CD1c-positive myeloid dendritic cell (primary cell): ENCODE data around the gene SLC44A2.

ENCODE experiments used
- DNase-seq: peaks from one replicate; pipeline ENCODE4 v3.0.0-alpha.2; 2016; ENCODE audit errors: extremely low spot score

SLC44A2 gene

GRCh38 chr19:10625003-10625761 lies at the start of gene SLC44A2:
SLC44A2 (plus strand) TSS chr19:10625553; CDS start chr19:10625634, 81 bp downstream.
- DNase-seq = no peak

- DNase-seq = no peak
Observed at GRCh38 chr19:10577951-10578350, 47.4 kb upstream of the SLC44A2 start.

DNA sequence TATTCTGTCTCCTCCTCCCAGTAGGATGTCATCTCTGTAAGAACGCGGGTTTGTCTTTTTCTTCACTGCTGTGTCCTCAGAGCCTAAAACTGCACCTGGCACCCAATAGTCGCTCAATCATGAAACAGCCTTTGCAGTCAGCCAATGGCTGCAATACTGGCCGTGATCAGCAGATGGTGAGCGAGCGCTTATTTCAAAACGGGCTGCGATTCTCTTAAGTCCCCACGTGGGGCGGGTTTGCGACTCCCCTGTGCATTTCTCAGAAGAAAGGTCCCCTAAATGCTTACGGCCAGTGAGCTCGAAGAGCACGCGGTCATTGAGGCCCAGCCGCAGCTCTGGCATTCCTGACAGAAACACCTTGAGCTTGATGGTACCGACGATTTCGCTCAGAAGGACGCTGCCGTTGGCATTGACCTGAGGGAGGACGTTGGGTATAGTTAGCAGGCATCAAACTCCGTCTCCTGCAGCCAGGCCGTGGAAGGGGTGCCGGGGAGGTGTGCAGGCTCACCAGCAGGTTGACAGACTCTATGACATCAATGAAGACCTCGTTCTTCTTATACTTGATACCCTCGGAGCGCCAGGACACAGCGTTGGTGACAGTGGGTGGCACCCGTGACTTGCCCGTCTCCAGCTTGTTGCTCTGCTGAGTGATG lies 44.2 kb upstream of the SLC44A2 start:
- peak; percentile 96 for DNase-seq

DNA sequence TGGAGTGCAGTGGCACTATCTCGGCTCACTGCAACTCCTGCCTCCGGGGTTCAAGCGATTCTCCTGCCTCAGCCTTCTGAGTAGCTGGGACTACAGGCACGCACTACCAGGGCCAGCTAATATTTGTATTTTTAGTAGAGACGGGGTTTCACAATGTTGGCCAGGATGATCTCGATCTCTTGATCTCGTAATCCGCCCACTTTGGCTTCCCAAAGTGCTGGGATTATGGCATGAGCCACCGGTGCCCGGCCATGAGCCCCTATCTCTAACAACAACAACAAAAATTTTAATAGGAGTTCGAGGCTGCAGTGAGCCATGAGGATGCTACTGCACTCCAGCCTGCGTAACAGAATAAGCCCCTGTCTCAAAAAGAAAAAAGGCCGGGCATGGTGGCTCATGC lies 43.3 kb upstream of the SLC44A2 start:
- no peak for DNase-seq

GRCh38 chr19:10583036-10583776 lies 42.1 kb upstream of the SLC44A2 start:
- no peak for DNase-seq

DNA sequence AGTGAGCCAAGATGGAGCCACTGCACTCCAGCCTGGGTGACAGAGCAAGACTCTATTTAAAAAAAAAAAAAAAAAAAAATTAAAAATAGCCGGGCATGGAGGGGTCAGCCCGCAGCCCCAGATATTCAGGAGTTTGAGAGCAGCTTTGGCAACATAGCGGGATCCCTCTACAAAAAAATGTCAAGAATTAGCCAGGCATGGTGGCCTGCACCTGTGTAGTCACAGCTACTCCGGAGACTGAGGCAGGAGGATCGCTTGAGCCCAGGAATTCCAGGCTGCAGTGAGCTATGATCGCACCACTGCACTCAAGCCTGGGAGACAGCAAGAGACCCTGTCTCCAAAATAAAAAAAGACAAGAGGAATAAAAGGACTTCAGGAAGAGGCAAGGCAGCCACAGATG lies 39.0 kb upstream of the SLC44A2 start:
- no peak for DNase-seq

DNA sequence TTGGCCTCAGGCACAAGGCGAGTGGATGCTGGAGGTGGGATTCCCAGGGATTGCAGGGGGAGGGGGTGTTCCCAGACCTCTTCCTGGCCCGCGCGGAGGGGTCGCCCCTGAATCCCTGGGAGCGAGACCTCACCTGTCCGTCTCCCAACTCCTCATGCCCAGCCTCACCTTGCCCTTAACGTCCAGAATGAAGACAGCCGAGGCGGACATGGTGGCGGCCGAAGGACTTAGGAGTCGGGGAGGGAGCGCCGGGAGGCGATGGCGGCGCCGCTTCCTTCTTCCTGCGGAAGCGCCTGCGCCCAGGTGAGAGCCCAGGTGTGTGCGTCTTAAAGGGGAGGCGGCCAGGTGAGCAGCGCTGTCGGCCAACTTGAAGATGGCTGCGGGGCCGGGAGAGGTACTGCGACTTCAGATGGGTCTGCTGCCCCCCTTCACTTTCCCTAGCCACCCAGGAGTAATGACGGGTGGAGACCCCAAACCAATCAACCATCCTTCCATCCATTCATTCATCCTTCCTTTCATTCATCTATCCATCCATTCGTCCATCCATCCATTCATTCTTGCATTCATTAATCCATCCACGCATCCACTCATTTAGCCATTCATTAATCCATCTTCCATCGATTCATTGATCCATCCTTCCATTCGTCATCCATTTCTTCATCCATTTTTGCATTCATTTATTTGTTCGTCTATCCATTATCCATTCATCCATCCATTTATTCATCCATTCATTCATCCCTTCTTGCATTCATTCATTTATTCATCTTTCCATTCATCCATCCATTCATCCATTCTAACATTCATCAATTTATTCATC lies 38.1 kb upstream of the SLC44A2 start, which contains the start of gene AP1M2:
Gene AP1M2, minus strand, starts transcription at position 291 of the 817 bp plus-strand sequence. Its CDS starts 81 bp downstream, at position 210.
- DNase-seq = no peak

DNA sequence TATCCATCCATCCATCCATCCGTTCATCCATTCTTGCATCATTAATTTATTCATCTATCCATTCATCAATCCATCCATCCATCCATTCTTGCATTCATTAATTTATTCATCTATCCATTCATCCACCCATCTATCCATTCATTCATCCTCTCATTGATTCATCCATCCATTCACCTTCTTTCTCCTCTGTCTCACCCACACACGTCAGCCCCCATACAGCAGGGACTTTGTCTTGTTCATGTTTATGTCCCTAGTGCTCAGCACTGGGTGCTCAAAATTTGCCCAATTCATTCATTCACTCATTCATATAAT lies 37.6 kb upstream of the SLC44A2 start:
- DNase-seq = no peak

DNA sequence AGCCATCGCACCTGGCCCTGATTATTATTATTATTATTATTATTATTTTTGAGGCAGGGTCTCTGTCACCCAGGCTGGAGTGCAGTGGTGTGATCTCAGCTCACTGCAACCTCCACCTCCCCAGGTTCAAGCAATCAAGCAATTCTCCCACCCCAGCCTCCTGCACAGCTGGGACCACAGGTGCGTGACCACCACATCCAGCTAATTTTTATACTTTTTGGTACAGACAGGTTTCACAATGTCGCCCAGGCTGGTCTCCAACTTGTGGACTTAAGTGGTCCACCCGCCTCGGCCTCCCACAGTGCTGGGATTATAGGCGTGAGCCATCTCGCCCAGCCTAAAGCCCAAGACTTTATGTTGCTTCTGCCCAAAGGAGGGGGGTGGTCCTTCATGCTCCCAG lies 32.2 kb upstream of the SLC44A2 start:
- DNase-seq = no peak

- peak; percentile 42 for DNase-seq
Observed at GRCh38 chr19:10593820-10594637, 31.3 kb upstream of the SLC44A2 start.

- no peak for DNase-seq
Observed at GRCh38 chr19:10600149-10600548, 25.2 kb upstream of the SLC44A2 start.

DNA sequence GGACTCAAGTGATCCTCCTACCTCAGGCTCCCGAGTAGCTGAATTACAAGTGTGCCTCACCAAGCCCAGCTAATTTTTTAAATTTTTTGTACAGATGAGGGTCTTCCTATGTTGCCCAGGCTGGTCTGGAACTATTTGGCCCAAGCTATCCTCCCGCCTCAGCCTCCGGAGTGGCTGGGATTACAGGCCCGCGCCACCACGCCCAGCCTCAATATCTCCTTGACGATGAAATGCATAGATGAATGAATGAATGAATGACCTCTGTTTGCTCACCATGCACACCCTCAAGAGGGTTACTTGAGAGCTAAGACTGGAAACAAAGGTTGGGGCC lies 23.4 kb upstream of the SLC44A2 start:
- no peak for DNase-seq

DNA sequence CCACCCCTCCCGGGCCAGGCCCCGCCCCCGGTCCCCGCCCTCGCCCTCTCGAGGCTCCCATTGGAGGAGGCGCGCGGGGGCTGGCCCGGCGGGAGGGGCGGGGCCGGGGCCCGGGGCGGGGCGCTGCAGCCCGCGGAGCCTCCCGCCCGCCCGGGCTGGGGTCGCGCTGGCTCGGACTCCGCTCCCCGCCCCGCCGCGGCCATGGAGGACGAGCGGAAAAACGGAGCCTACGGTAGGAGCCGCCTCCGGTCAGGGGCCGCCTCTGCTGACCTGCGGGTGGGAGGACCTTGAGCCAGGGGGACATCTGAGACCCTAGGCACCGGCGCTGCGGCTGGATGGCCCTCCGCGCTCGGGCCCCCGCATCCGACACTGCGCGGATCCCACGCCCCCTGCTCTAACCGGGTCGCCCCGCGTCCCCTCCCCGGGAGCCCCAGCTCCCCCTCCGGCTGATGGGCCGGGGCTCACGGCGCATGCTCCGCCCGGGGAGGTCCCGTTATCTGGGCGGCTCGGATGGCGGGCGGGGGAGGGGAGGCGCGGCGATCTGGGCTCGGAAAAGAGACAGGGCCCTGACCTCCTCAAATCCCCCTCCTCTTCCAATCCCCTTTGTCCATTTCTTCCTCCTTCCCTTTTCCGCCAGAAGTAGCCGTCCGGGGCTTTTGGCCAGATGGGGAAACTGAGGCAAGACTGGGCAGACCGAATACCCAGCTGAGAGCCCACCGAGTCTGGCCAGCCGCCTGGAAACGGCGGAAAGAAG lies 22.8 kb upstream of the SLC44A2 start:
- peak; percentile 88 for DNase-seq

- peak; percentile 65 for DNase-seq
Observed at GRCh38 chr19:10603084-10603872, 22.1 kb upstream of the SLC44A2 start.

- peak; percentile 84 for DNase-seq
Observed at GRCh38 chr19:10603873-10604459, 21.4 kb upstream of the SLC44A2 start.

GRCh38 chr19:10604460-10604980 lies 20.8 kb upstream of the SLC44A2 start:
- DNase-seq = peak; percentile 33

DNA sequence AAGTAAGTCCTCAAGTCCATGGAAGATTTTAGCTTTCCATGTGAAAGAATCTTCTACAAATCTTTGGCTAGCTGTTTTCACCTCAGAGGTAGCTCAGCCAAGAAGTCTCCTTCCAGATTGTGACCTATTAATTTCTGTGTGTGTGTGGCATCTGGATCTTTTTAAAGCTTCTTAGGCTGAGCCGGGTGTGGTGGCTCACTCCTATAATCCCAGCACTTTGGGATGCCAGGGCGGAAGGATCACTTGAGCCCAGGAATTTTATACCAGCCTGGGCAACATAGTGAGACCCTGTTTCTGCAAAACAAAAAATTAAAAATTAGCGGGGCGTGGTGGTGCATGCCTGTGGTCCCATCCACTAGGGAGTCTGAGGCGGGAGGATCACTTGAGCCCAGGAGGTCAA lies 13.4 kb upstream of the SLC44A2 start:
- DNase-seq = no peak

DNA sequence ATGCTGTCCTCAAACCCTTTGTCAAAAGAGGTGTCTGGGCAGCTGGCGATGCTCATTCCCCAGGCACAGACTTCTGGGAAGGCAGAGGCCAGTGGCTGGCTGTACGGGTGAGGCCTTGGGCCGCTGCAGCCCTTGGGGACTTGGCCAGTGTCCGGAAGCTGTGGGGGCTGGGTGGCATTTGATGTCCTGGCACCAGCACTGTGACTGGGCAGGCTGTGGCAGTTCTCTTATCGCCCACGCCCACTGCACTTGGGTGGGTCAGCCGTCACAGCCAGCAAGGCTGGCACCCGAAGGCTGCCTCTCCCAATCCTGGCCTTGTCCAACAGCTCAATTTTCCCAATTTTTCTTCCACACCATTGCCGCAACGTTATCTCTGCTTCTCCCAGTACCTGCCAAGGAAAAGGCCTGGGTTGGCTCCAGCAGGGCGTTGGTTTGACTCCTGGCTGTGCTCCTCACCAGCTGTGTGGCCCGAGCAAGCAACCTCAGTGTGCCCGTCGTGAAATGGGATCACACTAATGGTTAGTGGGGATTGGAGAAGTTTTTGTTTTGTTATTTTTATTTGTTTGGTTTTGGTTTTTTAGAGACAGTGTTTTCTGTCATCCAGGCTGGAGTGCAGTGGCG lies 12.7 kb upstream of the SLC44A2 start:
- no peak for DNase-seq
